GM12878 (cell line): ENCODE data around the gene TREM1. TPM values are rescaled to one million over a fixed set of nuclear protein-coding genes. Genes with fewer than 3 reads are reported as not detected.

Experiments
- BACH1 ChIP-seq: fragments of 450-650 bp; IDR thresholded peaks from 2 replicates; pipeline ENCODE4 v1.6.1; 2017; ENCODE audit warnings: mild to moderate bottlenecking, borderline replicate concordance
- CHD4 ChIP-seq: fragments of 200-600 bp; sonication (generic); IDR thresholded peaks from 2 replicates; pipeline ENCODE4 v1.6.1; 2016; ENCODE audit warnings: mild to moderate bottlenecking
- FOS ChIP-seq: IDR thresholded peaks from 3 replicates; pipeline ENCODE4 v1.6.1; 2011; ENCODE audit warnings: borderline replicate concordance; ENCODE audit not compliant: insufficient read length; ENCODE audit errors: extremely low read depth
- GABPA ChIP-seq: IDR thresholded peaks from 2 replicates; pipeline ENCODE4 v1.6.1; 2014; ENCODE audit warnings: antibody characterized with exemption, low read depth, mild to moderate bottlenecking, inconsistent platforms
- JUNB ChIP-seq: IDR thresholded peaks from 2 replicates; pipeline ENCODE4 v1.6.1; 2016; ENCODE audit warnings: antibody characterized with exemption, mild to moderate bottlenecking
- NFIC ChIP-seq: IDR thresholded peaks from 2 replicates; pipeline ENCODE4 v1.6.1; 2012; ENCODE audit warnings: low read depth, mild to moderate bottlenecking, inconsistent platforms, low read length, moderate library complexity
- PML ChIP-seq: IDR thresholded peaks from 2 replicates; pipeline ENCODE4 v1.6.1; 2012; ENCODE audit warnings: low read length, inconsistent platforms
- POLR2A ChIP-seq: IDR thresholded peaks from 2 replicates; pipeline ENCODE4 v1.6.1; 2011; ENCODE audit warnings: low read depth, mild to moderate bottlenecking, low read length
- RB1 ChIP-seq: fragments of 450-650 bp; formaldehyde crosslinking; IDR thresholded peaks from 2 replicates; pipeline ENCODE4 v1.6.1; 2017; ENCODE audit warnings: mild to moderate bottlenecking, borderline replicate concordance
- RFX5 ChIP-seq: IDR thresholded peaks from 2 replicates; pipeline ENCODE4 v1.6.1; 2011; ENCODE audit warnings: low read depth, low read length, improper control_type of control experiment
- STAT3 ChIP-seq: IDR thresholded peaks from 2 replicates; pipeline ENCODE4 v1.6.1; 2011; ENCODE audit warnings: low read depth, low read length, improper control_type of control experiment
- TCF3 ChIP-seq: IDR thresholded peaks from 2 replicates; pipeline ENCODE4 v1.6.1; 2012; ENCODE audit warnings: low read depth, mild to moderate bottlenecking, low read length, borderline replicate concordance; ENCODE audit not compliant: insufficient read depth
- TCF7 ChIP-seq: IDR thresholded peaks from 2 replicates; pipeline ENCODE4 v1.6.1; 2014; ENCODE audit warnings: antibody characterized with exemption, borderline replicate concordance
- WRNIP1 ChIP-seq: IDR thresholded peaks from 2 replicates; pipeline ENCODE4 v1.6.1; 2011; ENCODE audit warnings: low read depth, low read length, improper control_type of control experiment, borderline replicate concordance
- YY1 ChIP-seq: IDR thresholded peaks from 2 replicates; pipeline ENCODE4 v1.6.1; 2011; ENCODE audit warnings: low read depth, mild to moderate bottlenecking, low read length
- ZNF217 ChIP-seq: fragments of 450-650 bp; IDR thresholded peaks from 2 replicates; pipeline ENCODE4 v1.6.1; 2017; ENCODE audit warnings: antibody characterized with exemption, mild to moderate bottlenecking
- ZNF24 ChIP-seq: fragments of 450-650 bp; IDR thresholded peaks from 2 replicates; pipeline ENCODE4 v1.6.1; 2017; ENCODE audit warnings: antibody characterized with exemption, mild to moderate bottlenecking
- polyA plus RNA-seq, 11 experiments: library from polyadenylated mRNA; depleted of rRNA in 4 of 11; unstranded in 6 of 11; stranded (reverse) in 5 of 11; fragments of >200 nt; fragmentation: Nextera tagmentation in 4 of 11; fragmentation: Illumina TruSeq in 1 of 11; extraction: Ambion mirVana in 4 of 11; extraction: Trizol in 1 of 11; gene quantifications; 1 replicate in 1 of 11; 2 replicates in 10 of 11; pipeline versions ENCODE4 v1.2.1 to v1.2.3, GENCODE V29; 2011 to 2016; ENCODE audit warnings: inconsistent platforms in 2 of 11, missing spikeins in 2 of 11, low read depth in 1 of 11
- total RNA-seq, 4 experiments: library from RNA; depleted of rRNA in 3 of 4; stranded (reverse); fragments of >200 nt in 3 of 4; fragmentation: Illumina TruSeq in 1 of 4; extraction: Trizol in 1 of 4; gene quantifications; 2 replicates each; pipeline versions ENCODE4 v1.2.1 to v1.2.3, GENCODE V29; 2013 to 2021
- TF ChIP-seq, protein P1 (sequence below): IDR thresholded peaks from 2 replicates; pipeline ENCODE4 v1.6.1; 2011; ENCODE audit warnings: mild to moderate bottlenecking, low read depth, low read length, moderate library complexity; ENCODE audit not compliant: insufficient replicate concordance
- TF ChIP-seq, protein P2 (sequence below): fragments of 450-650 bp; formaldehyde crosslinking; IDR thresholded peaks from 2 replicates; pipeline ENCODE4 v1.4.0; 2020; ENCODE audit warnings: mild to moderate bottlenecking, moderate library complexity
- TF ChIP-seq, protein P3 (sequence below): fragments of 450-650 bp; IDR thresholded peaks from 2 replicates; pipeline ENCODE4 v1.6.1; 2017; ENCODE audit warnings: mild to moderate bottlenecking, moderate library complexity

Gene TREM1
- total and polyA plus RNA-seq, 10 of the 15 experiments (the other 5 are each of a cell fraction or from before 2014, with no cell fraction given), result 0.09 to 2.6 (median 0.28) TPM; not detected in 2

DNA sequence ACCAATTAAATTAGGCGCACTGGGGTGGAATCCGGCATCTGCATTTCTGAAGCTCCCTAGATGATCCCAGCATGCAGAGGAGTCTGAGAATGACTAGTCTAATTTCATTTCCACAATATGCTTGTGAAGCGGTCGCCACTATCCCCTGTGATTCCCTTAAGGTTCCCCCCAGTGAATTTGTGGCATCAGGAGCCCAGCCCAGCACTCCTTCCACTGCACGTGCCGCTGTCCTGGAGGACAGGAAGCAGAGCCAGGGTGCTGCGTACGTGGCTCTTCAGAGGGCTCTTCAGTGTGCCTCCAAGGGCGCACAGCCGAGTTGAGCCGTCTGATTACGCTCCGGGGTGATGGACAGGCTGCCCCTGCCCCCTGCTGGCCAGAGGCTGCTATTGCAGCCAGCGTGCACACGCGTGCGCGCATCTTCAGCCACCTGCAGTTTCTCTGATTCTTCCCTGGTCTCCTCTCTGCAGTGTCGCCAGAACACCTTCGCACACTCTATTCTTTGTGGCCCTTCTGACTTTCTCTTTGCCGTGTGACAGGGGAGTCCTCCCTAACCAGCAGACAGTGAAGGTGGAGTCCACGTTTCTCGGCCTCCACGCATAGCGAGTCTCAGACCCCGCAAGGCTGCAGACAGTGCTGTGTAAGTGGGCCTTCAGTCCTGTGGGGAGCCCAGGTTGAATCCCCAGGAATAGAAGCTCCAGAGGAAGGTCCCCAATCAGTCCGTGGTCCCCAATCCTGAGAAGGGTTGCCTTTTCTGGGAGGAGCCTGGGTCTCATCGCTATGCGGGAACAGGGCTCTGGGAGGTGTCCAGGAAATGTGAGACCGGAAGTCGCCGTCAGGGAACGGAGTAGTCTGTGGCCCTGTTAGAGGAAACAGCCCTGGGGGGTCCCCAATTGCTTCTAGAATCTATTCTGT lies 32.4 kb upstream of the TREM1 start (continued):
- TF ChIP-seq ZNF217 (peak; percentile 35; the same call in 1 of the 2 replicates), PML (no peak), YY1 (peak; percentile 74), JUNB (no peak), BACH1 (no peak; the same call in 1 of the 2 replicates), TCF3 (no peak), GABPA (no peak), NFIC (no peak; the same call in 1 of the 2 replicates), CHD4 (no peak), RB1 (peak; percentile 66; the same call in 1 of the 2 replicates), FOS (no peak), POLR2A (no peak), RFX5 (no peak), WRNIP1 (peak; percentile 86; the same call in 1 of the 2 replicates), TCF7 (no peak), ZNF24 (0 out of 2 replicates have a peak, but pooled peaks have one; percentile 6), STAT3 (no peak)
- TF ChIP-seq, protein P1, sequence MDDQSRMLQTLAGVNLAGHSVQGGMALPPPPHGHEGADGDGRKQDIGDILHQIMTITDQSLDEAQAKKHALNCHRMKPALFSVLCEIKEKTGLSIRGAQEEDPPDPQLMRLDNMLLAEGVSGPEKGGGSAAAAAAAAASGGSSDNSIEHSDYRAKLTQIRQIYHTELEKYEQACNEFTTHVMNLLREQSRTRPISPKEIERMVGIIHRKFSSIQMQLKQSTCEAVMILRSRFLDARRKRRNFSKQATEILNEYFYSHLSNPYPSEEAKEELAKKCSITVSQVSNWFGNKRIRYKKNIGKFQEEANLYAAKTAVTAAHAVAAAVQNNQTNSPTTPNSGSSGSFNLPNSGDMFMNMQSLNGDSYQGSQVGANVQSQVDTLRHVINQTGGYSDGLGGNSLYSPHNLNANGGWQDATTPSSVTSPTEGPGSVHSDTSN, result peak; percentile 84
- TF ChIP-seq, protein P2, sequence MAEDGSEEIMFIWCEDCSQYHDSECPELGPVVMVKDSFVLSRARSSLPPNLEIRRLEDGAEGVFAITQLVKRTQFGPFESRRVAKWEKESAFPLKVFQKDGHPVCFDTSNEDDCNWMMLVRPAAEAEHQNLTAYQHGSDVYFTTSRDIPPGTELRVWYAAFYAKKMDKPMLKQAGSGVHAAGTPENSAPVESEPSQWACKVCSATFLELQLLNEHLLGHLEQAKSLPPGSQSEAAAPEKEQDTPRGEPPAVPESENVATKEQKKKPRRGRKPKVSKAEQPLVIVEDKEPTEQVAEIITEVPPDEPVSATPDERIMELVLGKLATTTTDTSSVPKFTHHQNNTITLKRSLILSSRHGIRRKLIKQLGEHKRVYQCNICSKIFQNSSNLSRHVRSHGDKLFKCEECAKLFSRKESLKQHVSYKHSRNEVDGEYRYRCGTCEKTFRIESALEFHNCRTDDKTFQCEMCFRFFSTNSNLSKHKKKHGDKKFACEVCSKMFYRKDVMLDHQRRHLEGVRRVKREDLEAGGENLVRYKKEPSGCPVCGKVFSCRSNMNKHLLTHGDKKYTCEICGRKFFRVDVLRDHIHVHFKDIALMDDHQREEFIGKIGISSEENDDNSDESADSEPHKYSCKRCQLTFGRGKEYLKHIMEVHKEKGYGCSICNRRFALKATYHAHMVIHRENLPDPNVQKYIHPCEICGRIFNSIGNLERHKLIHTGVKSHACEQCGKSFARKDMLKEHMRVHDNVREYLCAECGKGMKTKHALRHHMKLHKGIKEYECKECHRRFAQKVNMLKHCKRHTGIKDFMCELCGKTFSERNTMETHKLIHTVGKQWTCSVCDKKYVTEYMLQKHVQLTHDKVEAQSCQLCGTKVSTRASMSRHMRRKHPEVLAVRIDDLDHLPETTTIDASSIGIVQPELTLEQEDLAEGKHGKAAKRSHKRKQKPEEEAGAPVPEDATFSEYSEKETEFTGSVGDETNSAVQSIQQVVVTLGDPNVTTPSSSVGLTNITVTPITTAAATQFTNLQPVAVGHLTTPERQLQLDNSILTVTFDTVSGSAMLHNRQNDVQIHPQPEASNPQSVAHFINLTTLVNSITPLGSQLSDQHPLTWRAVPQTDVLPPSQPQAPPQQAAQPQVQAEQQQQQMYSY (CRISPR knock-in tag), result no peak
- TF ChIP-seq, protein P3, sequence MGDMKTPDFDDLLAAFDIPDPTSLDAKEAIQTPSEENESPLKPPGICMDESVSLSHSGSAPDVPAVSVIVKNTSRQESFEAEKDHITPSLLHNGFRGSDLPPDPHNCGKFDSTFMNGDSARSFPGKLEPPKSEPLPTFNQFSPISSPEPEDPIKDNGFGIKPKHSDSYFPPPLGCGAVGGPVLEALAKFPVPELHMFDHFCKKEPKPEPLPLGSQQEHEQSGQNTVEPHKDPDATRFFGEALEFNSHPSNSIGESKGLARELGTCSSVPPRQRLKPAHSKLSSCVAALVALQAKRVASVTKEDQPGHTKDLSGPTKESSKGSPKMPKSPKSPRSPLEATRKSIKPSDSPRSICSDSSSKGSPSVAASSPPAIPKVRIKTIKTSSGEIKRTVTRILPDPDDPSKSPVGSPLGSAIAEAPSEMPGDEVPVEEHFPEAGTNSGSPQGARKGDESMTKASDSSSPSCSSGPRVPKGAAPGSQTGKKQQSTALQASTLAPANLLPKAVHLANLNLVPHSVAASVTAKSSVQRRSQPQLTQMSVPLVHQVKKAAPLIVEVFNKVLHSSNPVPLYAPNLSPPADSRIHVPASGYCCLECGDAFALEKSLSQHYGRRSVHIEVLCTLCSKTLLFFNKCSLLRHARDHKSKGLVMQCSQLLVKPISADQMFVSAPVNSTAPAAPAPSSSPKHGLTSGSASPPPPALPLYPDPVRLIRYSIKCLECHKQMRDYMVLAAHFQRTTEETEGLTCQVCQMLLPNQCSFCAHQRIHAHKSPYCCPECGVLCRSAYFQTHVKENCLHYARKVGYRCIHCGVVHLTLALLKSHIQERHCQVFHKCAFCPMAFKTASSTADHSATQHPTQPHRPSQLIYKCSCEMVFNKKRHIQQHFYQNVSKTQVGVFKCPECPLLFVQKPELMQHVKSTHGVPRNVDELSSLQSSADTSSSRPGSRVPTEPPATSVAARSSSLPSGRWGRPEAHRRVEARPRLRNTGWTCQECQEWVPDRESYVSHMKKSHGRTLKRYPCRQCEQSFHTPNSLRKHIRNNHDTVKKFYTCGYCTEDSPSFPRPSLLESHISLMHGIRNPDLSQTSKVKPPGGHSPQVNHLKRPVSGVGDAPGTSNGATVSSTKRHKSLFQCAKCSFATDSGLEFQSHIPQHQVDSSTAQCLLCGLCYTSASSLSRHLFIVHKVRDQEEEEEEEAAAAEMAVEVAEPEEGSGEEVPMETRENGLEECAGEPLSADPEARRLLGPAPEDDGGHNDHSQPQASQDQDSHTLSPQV, result no peak; the same call in 1 of the 2 replicates
